Measurements from ENCODE around the gene NELL1.

The NELL1 gene

GRCh38 chr11:21603886-21604285 lies 934.5 kb downstream of the NELL1 start:
- H3K36me3 ChIP-seq (ENCODE audit: insufficient read depth, low read length): no peaks in the 10 kb centered on the region
- H3K4me1 ChIP-seq (ENCODE audit: control insufficient read depth, insufficient read depth, low read length, unreplicated experiment): no peaks in the 10 kb centered on the region
- H3K4me3 ChIP-seq (ENCODE audit: low read depth, low read length): no peak overlapping the region
- H3K79me2 ChIP-seq (ENCODE audit: control insufficient read depth, insufficient read depth, low read length, unreplicated experiment): no peaks in the 10 kb centered on the region
- no peaks in the 10 kb centered on the region for H3K27me3 ChIP-seq (ENCODE audit: insufficient read depth, low read length)
- no peak overlapping the region for H2AFZ ChIP-seq (ENCODE audit: low read length, unreplicated experiment)
- no peak overlapping the region for H3K27ac ChIP-seq (ENCODE audit: low read depth, low read length)

- H3K27ac ChIP-seq (ENCODE audit: low read depth, low read length): no peak overlapping the region
- no peaks in the 10 kb centered on the region for H3K4me1 ChIP-seq (ENCODE audit: control insufficient read depth, insufficient read depth, low read length, unreplicated experiment)
- no peak overlapping the region for H2AFZ ChIP-seq (ENCODE audit: low read length, unreplicated experiment)
- H3K36me3 ChIP-seq (ENCODE audit: insufficient read depth, low read length): no peaks in the 10 kb centered on the region
- no peaks in the 10 kb centered on the region for H3K27me3 ChIP-seq (ENCODE audit: insufficient read depth, low read length)
- no peak overlapping the region for H3K4me3 ChIP-seq (ENCODE audit: low read depth, low read length)
- no peaks in the 10 kb centered on the region for H3K79me2 ChIP-seq (ENCODE audit: control insufficient read depth, insufficient read depth, low read length, unreplicated experiment)
These were observed 935.2 kb downstream of the NELL1 start for GRCh38 chr11:21604564-21604963.

- Histone ChIP-seq H3K27ac (ENCODE audit: low read depth, low read length) (no peak overlapping the region), H3K79me2 (ENCODE audit: control insufficient read depth, insufficient read depth, low read length, unreplicated experiment) (no peaks in the 10 kb centered on the region), H3K4me3 (ENCODE audit: low read depth, low read length) (no peak overlapping the region), H3K27me3 (ENCODE audit: insufficient read depth, low read length) (no peaks in the 10 kb centered on the region), H3K4me1 (ENCODE audit: control insufficient read depth, insufficient read depth, low read length, unreplicated experiment) (no peaks in the 10 kb centered on the region), H3K36me3 (ENCODE audit: insufficient read depth, low read length) (no peaks in the 10 kb centered on the region), H2AFZ (ENCODE audit: low read length, unreplicated experiment) (no peak overlapping the region)
These were observed 942.9 kb downstream of the NELL1 start for GRCh38 chr11:21612326-21612725.

GRCh38 chr11:21614961-21615360 lies 945.6 kb downstream of the NELL1 start:
- Histone ChIP-seq H3K27me3 (ENCODE audit: insufficient read depth, low read length) (no peaks in the 10 kb centered on the region), H3K27ac (ENCODE audit: low read depth, low read length) (no peak overlapping the region), H3K36me3 (ENCODE audit: insufficient read depth, low read length) (no peaks in the 10 kb centered on the region), H3K4me1 (ENCODE audit: control insufficient read depth, insufficient read depth, low read length, unreplicated experiment) (no peaks in the 10 kb centered on the region), H2AFZ (ENCODE audit: low read length, unreplicated experiment) (no peak overlapping the region), H3K4me3 (ENCODE audit: low read depth, low read length) (no peak overlapping the region), H3K79me2 (ENCODE audit: control insufficient read depth, insufficient read depth, low read length, unreplicated experiment) (no peaks in the 10 kb centered on the region)

GRCh38 chr11:21615955-21616371 lies 946.6 kb downstream of the NELL1 start:
- H3K27ac ChIP-seq (ENCODE audit: low read depth, low read length): no peak overlapping the region
- no peaks in the 10 kb centered on the region for H3K27me3 ChIP-seq (ENCODE audit: insufficient read depth, low read length)
- no peaks in the 10 kb centered on the region for H3K4me1 ChIP-seq (ENCODE audit: control insufficient read depth, insufficient read depth, low read length, unreplicated experiment)
- no peaks in the 10 kb centered on the region for H3K79me2 ChIP-seq (ENCODE audit: control insufficient read depth, insufficient read depth, low read length, unreplicated experiment)
- H2AFZ ChIP-seq (ENCODE audit: low read length, unreplicated experiment): no peak overlapping the region
- H3K4me3 ChIP-seq (ENCODE audit: low read depth, low read length): no peak overlapping the region
- H3K36me3 ChIP-seq (ENCODE audit: insufficient read depth, low read length): no peaks in the 10 kb centered on the region

GRCh38 chr11:21622566-21622965 lies 953.2 kb downstream of the NELL1 start:
- H3K4me3 ChIP-seq (ENCODE audit: low read depth, low read length): no peak overlapping the region

GRCh38 chr11:21622995-21623394 lies 953.6 kb downstream of the NELL1 start:
- no peak overlapping the region for H2AFZ ChIP-seq (ENCODE audit: low read length, unreplicated experiment)
- H3K27ac ChIP-seq (ENCODE audit: low read depth, low read length): no peak overlapping the region
- H3K79me2 ChIP-seq (ENCODE audit: control insufficient read depth, insufficient read depth, low read length, unreplicated experiment): no peaks in the 10 kb centered on the region
- no peaks in the 10 kb centered on the region for H3K27me3 ChIP-seq (ENCODE audit: insufficient read depth, low read length)
- no peaks in the 10 kb centered on the region for H3K4me1 ChIP-seq (ENCODE audit: control insufficient read depth, insufficient read depth, low read length, unreplicated experiment)
- no peaks in the 10 kb centered on the region for H3K36me3 ChIP-seq (ENCODE audit: insufficient read depth, low read length)
- no peak overlapping the region for H3K4me3 ChIP-seq (ENCODE audit: low read depth, low read length)

More at GRCh38 chr11:21622566-21622965, 953.2 kb downstream of the NELL1 start:
- H3K27ac ChIP-seq (ENCODE audit: low read depth, low read length): no peak overlapping the region
- no peaks in the 10 kb centered on the region for H3K36me3 ChIP-seq (ENCODE audit: insufficient read depth, low read length)
- no peaks in the 10 kb centered on the region for H3K79me2 ChIP-seq (ENCODE audit: control insufficient read depth, insufficient read depth, low read length, unreplicated experiment)
- H2AFZ ChIP-seq (ENCODE audit: low read length, unreplicated experiment): no peak overlapping the region
- no peaks in the 10 kb centered on the region for H3K27me3 ChIP-seq (ENCODE audit: insufficient read depth, low read length)
- H3K4me1 ChIP-seq (ENCODE audit: control insufficient read depth, insufficient read depth, low read length, unreplicated experiment): no peaks in the 10 kb centered on the region

Data from ACC112 (cell line).